Fibroblast of skin of scalp (primary cell): ENCODE data around the gene FAT4.

Experiments used
- DNase-seq: peaks from one replicate; pipeline ENCODE4 v3.0.0-alpha.2; 2013

The FAT4 gene

GRCh38 chr4:125316791-125317524 lies 2.2 kb downstream of the FAT4 start:
- DNase-seq, result peak; percentile 30

GRCh38 chr4:125317525-125317877 lies 2.7 kb downstream of the FAT4 start:
- peak; percentile 55 for DNase-seq

GRCh38 chr4:125319311-125319710 lies 4.6 kb downstream of the FAT4 start:
- DNase-seq, result no peak

GRCh38 chr4:125321709-125322365 lies 7.1 kb downstream of the FAT4 start:
- peak; percentile 76 for DNase-seq

- DNase-seq, result peak; percentile 79
Observed at GRCh38 chr4:125322366-125322730, 7.6 kb downstream of the FAT4 start.

GRCh38 chr4:125323654-125324053 lies 8.9 kb downstream of the FAT4 start:
- DNase-seq, result peak; percentile 67

GRCh38 chr4:125325733-125326132 lies 11.0 kb downstream of the FAT4 start:
- DNase-seq, result no peak

GRCh38 chr4:125331116-125331515 lies 16.4 kb downstream of the FAT4 start:
- DNase-seq, result no peak

- DNase-seq, result no peak
Observed at GRCh38 chr4:125334926-125335325, 20.2 kb downstream of the FAT4 start.

GRCh38 chr4:125338814-125339213 lies 24.1 kb downstream of the FAT4 start:
- DNase-seq, result no peak

- DNase-seq, result no peak
Observed at GRCh38 chr4:125344198-125344597, 29.4 kb downstream of the FAT4 start.

- DNase-seq, result no peak
Observed at GRCh38 chr4:125346616-125347015, 31.9 kb downstream of the FAT4 start.

GRCh38 chr4:125350470-125351135 lies 35.8 kb downstream of the FAT4 start:
- DNase-seq, result no peak

- DNase-seq, result no peak
Observed at GRCh38 chr4:125352521-125352920, 37.8 kb downstream of the FAT4 start.

GRCh38 chr4:125353131-125353530 lies 38.4 kb downstream of the FAT4 start:
- no peak for DNase-seq

GRCh38 chr4:125355791-125356190 lies 41.0 kb downstream of the FAT4 start:
- no peak for DNase-seq

GRCh38 chr4:125357675-125358074 lies 42.9 kb downstream of the FAT4 start:
- DNase-seq, result no peak

GRCh38 chr4:125358453-125358852 lies 43.7 kb downstream of the FAT4 start:
- DNase-seq, result no peak

- DNase-seq, result no peak
Observed at GRCh38 chr4:125359363-125359762, 44.6 kb downstream of the FAT4 start.

- DNase-seq, result no peak
Observed at GRCh38 chr4:125359960-125360634, 45.3 kb downstream of the FAT4 start.

- DNase-seq, result no peak
Observed at GRCh38 chr4:125360727-125361126, 46.0 kb downstream of the FAT4 start.
